ENCODE results near the gene IL7R.

- TF ChIP-seq GATA2 (IDR thresholded peaks at IDR 0.05; ENCODE audit: low read depth, low read length): no peak
- TF ChIP-seq GATA3 (IDR thresholded peaks at IDR 0.05; ENCODE audit: low read depth, low read length): no peak
These were observed 2.5 kb downstream of the IL7R start for GRCh38 chr5:35859101-35859661.
